PC-3 (cell line): ENCODE measurements around the gene CDC42EP3.

ENCODE experiments used
- CTCF ChIP-seq: fragments of 300-600 bp; sonication (generic); conservative IDR thresholded peaks from 2 replicates; pipeline ENCODE4 v1.5.1; 2017; ENCODE audit warnings: antibody characterized with exemption, low read depth, mild to moderate bottlenecking, low read length
- EZH2phosphoT487 ChIP-seq: fragments of 300-600 bp; sonication (generic); IDR thresholded peaks from 2 replicates; pipeline ENCODE4 v1.6.1; 2018; ENCODE audit warnings: mild to moderate bottlenecking, antibody characterized with exemption, low read length, borderline replicate concordance

GRCh38 chr2:37601569-37601968 is 69.9 kb downstream of the CDC42EP3 start:
- no peak for TF ChIP-seq CTCF
- TF ChIP-seq EZH2phosphoT487: no peak
